Common myeloid progenitor, CD34-positive (primary cell): ENCODE measurements around the gene NRGN.

Experiments
- CTCF ChIA-PET: fragments of 350-600 bp; sonication (Branson Sonifier 250); formaldehyde crosslinking; loops from one replicate; lab custom pipeline; 2021; ENCODE audit warnings: antibody characterized with exemption; lab: Charles Lee
- POLR2A ChIA-PET: fragments of 350-600 bp; sonication (Branson Sonifier 250); formaldehyde crosslinking; loops from one replicate; lab custom pipeline; 2021; ENCODE audit warnings: antibody characterized with exemption; lab: Charles Lee
- DNase-seq, 3 donors: peaks; one replicate each; pipeline versions ENCODE4 v3.0.0 to v3.0.0-alpha.2; 2013
- H3K27ac ChIP-seq, 2 experiments: 1 replicate in 1 of 2; 2 replicates in 1 of 2; pipeline ENCODE4 v1.7.0; 2013; ENCODE audit warnings: inconsistent platforms in 2 of 2, low read length in 2 of 2, mild to moderate bottlenecking in 2 of 2, low read depth in 1 of 2, moderate library complexity in 1 of 2; ENCODE audit not compliant: severe bottlenecking in 2 of 2, insufficient read depth in 1 of 2, poor library complexity in 1 of 2
- H3K27me3 ChIP-seq, 5 experiments: replicated peaks in 2 of 5; 1 replicate in 3 of 5; 2 replicates in 2 of 5; pipeline versions ENCODE4 v1.6.1 to v1.7.0; 2013; ENCODE audit warnings: low read length in 4 of 5, mild to moderate bottlenecking in 2 of 5, moderate library complexity in 2 of 5, inconsistent platforms in 1 of 5; ENCODE audit not compliant: insufficient read depth in 5 of 5, control insufficient read depth in 4 of 5
- H3K36me3 ChIP-seq, 4 experiments: 1 replicate in 2 of 4; 2 replicates in 2 of 4; pipeline versions ENCODE4 v1.6.1 to v1.7.0; 2013; ENCODE audit warnings: low read length in 3 of 4, control low read depth in 1 of 4, mild to moderate bottlenecking in 1 of 4; ENCODE audit not compliant: control insufficient read depth in 4 of 4, insufficient read depth in 4 of 4
- H3K4me1 ChIP-seq, 4 experiments: 1 replicate in 3 of 4; 2 replicates in 1 of 4; pipeline versions ENCODE4 v1.6.1 to v1.7.1; 2013; ENCODE audit warnings: low read length in 3 of 4, mild to moderate bottlenecking in 3 of 4, control low read depth in 1 of 4, inconsistent platforms in 1 of 4, moderate library complexity in 1 of 4; ENCODE audit not compliant: control insufficient read depth in 4 of 4, insufficient read depth in 4 of 4; ENCODE audit errors: control extremely low read depth in 1 of 4
- H3K4me3 ChIP-seq, 7 experiments: 1 replicate in 4 of 7; 2 replicates in 3 of 7; pipeline versions ENCODE4 v1.5.1 to v1.7.0; 2013; ENCODE audit warnings: mild to moderate bottlenecking in 7 of 7, low read length in 6 of 7, moderate library complexity in 6 of 7, inconsistent platforms in 2 of 7, low read depth in 2 of 7, control low read depth in 1 of 7; ENCODE audit not compliant: insufficient read depth in 4 of 7, control insufficient read depth in 1 of 7; ENCODE audit errors: extremely low read depth in 1 of 7
- H3K9me3 ChIP-seq, 5 experiments: 1 replicate in 4 of 5; 2 replicates in 1 of 5; pipeline versions ENCODE4 v1.6.1 to v1.7.1; 2013; ENCODE audit warnings: low read length in 4 of 5, mild to moderate bottlenecking in 2 of 5, inconsistent platforms in 1 of 5, low read depth in 1 of 5, moderate library complexity in 1 of 5; ENCODE audit not compliant: control insufficient read depth in 4 of 5, insufficient read depth in 2 of 5; ENCODE audit errors: control extremely low read depth in 1 of 5
- WGBS: methylation state at CpG from one replicate; pipeline ENCODE4 v1.1.5; 2013; ENCODE audit not compliant: insufficient coverage; 5-methylcytosine and 5-hydroxymethylcytosine counted together

Gene NRGN

DNA sequence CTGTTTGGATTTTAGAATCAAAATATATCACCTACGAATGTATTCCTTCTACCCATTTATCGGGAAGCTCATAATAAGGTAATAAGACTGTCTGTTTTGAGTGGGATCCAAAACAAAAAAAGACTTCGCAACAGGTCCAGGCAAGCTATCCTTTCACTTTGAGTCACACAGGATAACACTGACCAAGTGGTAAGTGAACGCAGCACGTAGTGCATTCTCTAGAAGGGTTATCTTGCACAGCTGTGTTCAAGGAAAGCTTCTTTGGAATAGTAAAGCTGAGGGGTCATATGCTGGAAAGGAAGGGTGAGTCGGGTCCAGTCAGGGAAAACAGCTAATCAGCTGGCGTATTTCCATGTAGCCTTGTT is 22.3 kb upstream of the NRGN start:
- Histone ChIP-seq H3K36me3 (no peaks in the 10 kb centered on the region), H3K4me3 (peak overlapping the region in 4 of 7 experiments; percentile 19 to 79 (median 57)), H3K9me3 (no peaks in the 10 kb centered on the region), H3K27me3 (peaks cover 0 to 19% (median 8%) of the 10 kb centered on the region in 5 experiments), H3K27ac (no peak overlapping the region), H3K4me1 (peaks cover 12 to 55% (median 40%) of the 10 kb centered on the region in 4 experiments)
- DNase-seq = no peak
- ChIA-PET POLR2A (interaction anchor here (1.2 to 1.6 kb wide), 3 partner anchors 9 to 44 kb away, joined by 3 to 7 read pairs (median 3); partner anchors contain the start of genes SIAE and SPA17), CTCF (interaction anchor here (0.8 to 2.2 kb wide), 10 partner anchors 13 to 47 kb away, joined by 3 to 8 read pairs (median 4); partner anchors contain the start of genes NRGN and VSIG2)
- 41% methylated on average over 4 of the region's 7 CpGs for WGBS

DNA sequence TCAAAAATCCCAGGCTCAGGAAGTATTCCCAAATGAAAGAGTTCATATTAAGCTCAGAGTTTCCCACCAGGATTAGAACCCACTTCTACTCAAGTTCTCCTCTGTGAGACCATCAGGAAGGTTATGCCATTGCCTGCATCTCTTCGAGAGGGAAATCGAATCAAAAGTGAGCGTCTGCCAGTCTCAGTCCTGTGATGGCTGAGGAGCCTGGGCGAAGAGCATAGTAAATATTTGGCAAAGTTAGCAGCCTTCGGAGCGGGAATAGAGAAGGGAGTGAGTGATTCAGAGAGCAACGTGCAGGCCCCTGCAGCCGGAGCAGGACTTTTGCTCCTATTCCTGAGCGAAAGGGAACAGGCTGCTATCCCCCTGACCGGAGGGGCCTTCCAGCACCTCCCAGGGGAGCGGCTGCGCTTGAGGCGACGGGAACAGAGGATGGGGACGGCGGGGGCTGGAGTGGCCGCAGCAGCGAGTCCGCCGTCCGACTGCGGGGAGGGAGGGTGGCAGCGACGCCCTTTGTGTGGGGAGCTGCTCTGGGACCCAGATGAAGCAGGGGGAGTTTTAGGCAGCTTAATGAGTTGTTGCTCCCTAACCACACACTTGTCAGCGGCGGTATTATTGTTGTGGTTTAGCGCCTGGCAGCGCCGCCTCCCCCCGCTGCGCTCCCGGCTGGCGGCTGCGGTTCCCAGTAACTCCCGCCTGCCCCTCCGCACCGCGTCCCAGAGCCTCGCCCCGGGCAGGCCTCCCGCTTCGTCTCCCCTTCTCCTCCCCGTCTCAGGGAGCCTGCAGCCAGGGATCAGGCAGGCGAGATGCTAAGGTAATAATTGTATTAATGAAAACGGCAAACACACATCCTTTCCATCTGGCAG is 21.7 kb upstream of the NRGN start:
- peak; percentile 34 to 72 (median 69) for DNase-seq
- H3K9me3 ChIP-seq = no peaks in the 10 kb centered on the region
- CTCF ChIA-PET = interaction anchor here (0.8 to 2.2 kb wide), 10 partner anchors 12 to 47 kb away, joined by 3 to 8 read pairs (median 4); partner anchors contain the start of genes NRGN and VSIG2
- H3K4me1 ChIP-seq = peaks cover 12 to 61% (median 44%) of the 10 kb centered on the region in 4 experiments
- under 1% methylated on average over 28 of the region's 45 CpGs for WGBS
- H3K27me3 ChIP-seq = peaks cover 0 to 19% (median 8%) of the 10 kb centered on the region in 5 experiments
- no peak overlapping the region for H3K27ac ChIP-seq
- peak overlapping the region; percentile 23 to 79 (median 46) for H3K4me3 ChIP-seq
- POLR2A ChIA-PET = interaction anchor here (1.2 to 1.6 kb wide), 3 partner anchors 8 to 45 kb away, joined by 3 to 7 read pairs (median 3); partner anchors contain the start of genes SIAE and SPA17
- no peaks in the 10 kb centered on the region for H3K36me3 ChIP-seq

DNA sequence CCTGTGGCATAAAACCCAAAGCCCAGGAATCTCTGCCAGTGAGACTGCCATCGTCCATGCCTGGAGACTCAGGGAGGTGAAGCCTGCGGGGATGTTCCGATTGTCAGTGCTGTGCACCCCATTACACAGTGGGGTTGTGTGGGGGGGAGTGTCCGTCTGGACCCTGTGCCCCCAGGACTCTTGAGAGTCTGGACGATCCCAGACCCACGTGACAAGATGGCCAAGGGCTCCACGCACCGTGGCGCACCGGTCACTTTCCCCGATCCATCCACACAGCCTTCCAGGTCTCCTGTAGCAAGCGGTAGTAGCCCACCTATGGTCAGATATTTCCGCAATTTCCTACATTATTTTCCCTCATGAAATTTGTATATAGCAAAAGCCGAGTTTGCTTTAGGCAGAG is 20.9 kb upstream of the NRGN start:
- H3K9me3 ChIP-seq = no peaks in the 10 kb centered on the region
- H3K4me3 ChIP-seq = peak overlapping the region in 1 of 7 experiments; percentile 79
- no peaks in the 10 kb centered on the region for H3K36me3 ChIP-seq
- no peak for DNase-seq
- no peak overlapping the region for H3K27ac ChIP-seq
- POLR2A ChIA-PET = interaction anchor here (1.2 kb wide), 1 partner anchor 41 kb away, joined by 3 read pairs; no protein-coding TSS in a partner anchor
- CTCF ChIA-PET = interaction anchor here (1.1 to 2.2 kb wide), 3 partner anchors 15 to 48 kb away, joined by 3 to 8 read pairs (median 6); no protein-coding TSS in a partner anchor
- 85% methylated on average over 14 of the region's 14 CpGs for WGBS
- peaks cover 0 to 19% (median 8%) of the 10 kb centered on the region in 5 experiments for H3K27me3 ChIP-seq
- H3K4me1 ChIP-seq = peaks cover 12 to 65% (median 45%) of the 10 kb centered on the region in 4 experiments

DNA sequence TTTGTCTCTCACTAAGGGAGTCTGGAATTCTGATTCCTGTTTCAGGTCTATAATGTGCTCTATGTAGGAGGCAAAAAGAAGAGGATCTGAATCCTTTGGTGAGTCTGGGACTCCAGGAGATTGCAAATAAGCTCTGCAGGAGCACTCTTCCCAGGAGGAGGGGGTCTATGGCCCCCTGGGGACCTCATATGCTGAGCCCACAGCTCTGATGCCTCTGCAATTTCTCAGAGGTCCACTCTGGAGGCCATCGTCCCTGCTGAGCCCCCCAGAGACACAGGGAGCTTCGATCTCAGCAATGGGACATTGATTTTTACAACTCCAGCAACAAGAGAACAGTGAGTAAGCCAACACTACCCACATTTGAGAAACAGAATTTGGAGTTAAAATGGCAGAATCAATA is 20.2 kb upstream of the NRGN start:
- peaks cover 0 to 19% (median 8%) of the 10 kb centered on the region in 5 experiments for H3K27me3 ChIP-seq

DNA sequence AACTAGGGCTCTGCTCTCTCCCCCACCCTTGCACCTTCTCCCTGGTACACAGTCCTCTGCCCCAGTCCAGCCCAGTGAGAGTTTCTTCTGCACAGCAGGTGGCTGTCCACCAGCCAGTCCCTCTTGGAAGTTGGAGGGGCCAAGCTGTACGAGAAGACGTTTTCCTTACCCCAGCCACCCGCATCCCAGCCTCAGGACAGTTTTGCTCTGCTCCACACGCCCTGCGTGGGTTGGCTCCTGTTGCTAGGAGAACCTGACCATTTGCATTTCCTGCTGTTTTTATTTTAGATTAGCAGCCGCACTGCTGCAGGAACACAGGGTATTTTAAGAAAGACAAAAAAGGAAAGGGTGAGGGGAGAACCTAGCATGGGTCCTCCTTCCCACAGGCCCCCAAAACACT is 17.6 kb upstream of the NRGN start:
- 0% methylated on average over 6 of the region's 6 CpGs for WGBS
- Histone ChIP-seq H3K27me3 (peaks cover 0 to 19% (median 8%) of the 10 kb centered on the region in 5 experiments), H3K9me3 (no peaks in the 10 kb centered on the region), H3K4me3 (peak overlapping the region in 4 of 7 experiments; percentile 9 to 54 (median 37)), H3K36me3 (no peaks in the 10 kb centered on the region), H3K27ac (no peak overlapping the region), H3K4me1 (peaks cover 20 to 79% (median 54%) of the 10 kb centered on the region in 4 experiments)
- POLR2A ChIA-PET = no interaction called here
- CTCF ChIA-PET = no interaction called here
- DNase-seq = no peak

More for the DNA sequence above, 20.2 kb upstream of the NRGN start:
- Histone ChIP-seq H3K27ac (no peak overlapping the region), H3K36me3 (no peaks in the 10 kb centered on the region), H3K9me3 (no peaks in the 10 kb centered on the region), H3K4me1 (peaks cover 14 to 72% (median 50%) of the 10 kb centered on the region in 4 experiments), H3K4me3 (no peak overlapping the region)
- no peak for DNase-seq
- ChIA-PET POLR2A (no interaction called here), CTCF (interaction anchor here (1.1 to 2.0 kb wide), 4 partner anchors 11 to 49 kb away, joined by 3 to 7 read pairs (median 6); no protein-coding TSS in a partner anchor)
- 100% methylated on average over 1 of the region's 2 CpGs for WGBS

DNA sequence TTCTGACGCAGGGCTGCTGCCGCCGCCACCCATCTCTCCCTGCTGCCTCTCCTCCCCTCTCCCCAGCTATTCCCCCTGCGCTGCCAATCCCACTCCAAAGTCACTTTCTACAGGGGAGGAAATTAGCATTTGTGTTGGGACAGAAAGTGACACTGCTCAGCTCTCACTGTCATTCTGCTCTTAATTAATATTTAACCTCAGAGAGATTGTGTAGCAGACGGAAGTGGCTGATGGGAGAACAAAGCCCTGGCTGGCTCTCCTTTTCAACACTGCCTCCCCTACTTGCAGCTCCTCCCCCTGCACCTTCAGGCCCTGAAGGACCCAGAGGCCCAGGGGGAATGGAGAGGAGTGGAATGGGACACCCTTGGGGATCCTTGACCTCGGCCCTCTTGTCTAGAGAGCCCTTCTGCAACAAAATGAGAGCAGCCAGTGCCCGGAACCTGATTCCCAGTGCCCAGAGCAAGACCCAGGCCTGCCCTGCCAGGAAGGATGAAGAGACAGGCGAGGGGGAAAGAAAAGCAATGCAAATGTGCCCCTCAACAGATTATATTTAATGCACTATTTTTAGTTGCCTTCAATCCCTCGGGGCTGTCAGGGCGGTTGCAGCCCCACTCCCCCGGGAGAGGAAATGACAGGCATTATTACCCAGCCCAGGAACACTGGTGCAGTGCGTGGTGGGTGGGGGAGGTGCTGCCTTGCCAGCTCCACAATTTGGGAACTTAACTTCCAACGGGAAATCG is 14.6 kb upstream of the NRGN start:
- H3K4me3 ChIP-seq = peak overlapping the region in 5 of 7 experiments; percentile 15 to 58 (median 41)
- H3K27ac ChIP-seq = no peak overlapping the region
- H3K4me1 ChIP-seq = peaks cover 16 to 60% (median 39%) of the 10 kb centered on the region in 4 experiments
- H3K36me3 ChIP-seq = no peaks in the 10 kb centered on the region
- peak in 2 of 3 donors; percentile 42 to 49 for DNase-seq
- 25% methylated on average over 11 of the region's 14 CpGs for WGBS
- CTCF ChIA-PET = interaction anchor here (1.0 to 3.1 kb wide), 9 partner anchors 9 to 133 kb away, joined by 3 to 17 read pairs (median 4); partner anchors contain the start of gene NRGN
- no peaks in the 10 kb centered on the region for H3K9me3 ChIP-seq
- POLR2A ChIA-PET = interaction anchor here (0.6 kb wide), 1 partner anchor 36 kb away, joined by 3 read pairs; no protein-coding TSS in a partner anchor
- H3K27me3 ChIP-seq = no peaks in the 10 kb centered on the region
